BJ (cell line): ENCODE measurements around the gene ANKLE2. TPM values are rescaled to one million over a fixed set of nuclear protein-coding genes. Genes with fewer than 3 reads are reported as not detected.

Source experiments
- CTCF ChIA-PET: fragments of 350-600 bp; formaldehyde crosslinking; extraction: SDS; loops from one replicate; lab custom pipeline; 2021; ENCODE audit warnings: antibody characterized with exemption, inconsistent platforms; lab: Yijun Ruan, JAX
- POLR2A ChIA-PET: fragments of 300-600 bp; sonication (Branson Sonifier 250); formaldehyde crosslinking; extraction: SDS; loops from one replicate; lab custom pipeline; 2021; ENCODE audit warnings: antibody characterized with exemption; lab: Charles Lee
- DNase-seq: peaks from one replicate; pipeline ENCODE4 v3.0.0-alpha.2; 2011; ENCODE audit warnings: low read depth
- H3K27me3 ChIP-seq: 2 replicates; pipeline ENCODE4 v1.6.0; 2011; ENCODE audit warnings: low read length; ENCODE audit not compliant: control insufficient read depth, insufficient read depth
- H3K36me3 ChIP-seq: 2 replicates; pipeline ENCODE4 v1.5.1; 2011; ENCODE audit warnings: low read length; ENCODE audit not compliant: control insufficient read depth, insufficient read depth
- H3K4me3 ChIP-seq: 2 replicates; pipeline ENCODE4 v1.5.1; 2011; ENCODE audit warnings: low read depth, mild to moderate bottlenecking, control low read depth, low read length
- CTCF ChIP-seq: IDR thresholded peaks from 2 replicates; pipeline ENCODE4 v1.5.1; 2011; ENCODE audit warnings: low read depth, mild to moderate bottlenecking, control low read depth, inconsistent platforms, low read length, moderate library complexity; ENCODE audit not compliant: insufficient read depth
- polyA plus RNA-seq: library from polyadenylated mRNA; depleted of rRNA; stranded (reverse); fragments of >200 nt; gene quantifications from 2 replicates; pipeline ENCODE4 v1.2.3, GENCODE V29; 2011

The ANKLE2 gene
- polyA plus RNA-seq, 1 experiment: 119 TPM

- no peak for TF ChIP-seq CTCF
- no peak overlapping the region for H3K4me3 ChIP-seq
- no peaks in the 10 kb centered on the region for H3K27me3 ChIP-seq
- DNase-seq: no peak
- ChIA-PET CTCF (no interaction called here), POLR2A (no interaction called here)
- H3K36me3 ChIP-seq: peaks cover 38% of the 10 kb centered on the region
Measured at GRCh38 chr12:132726386-132726785, 35.2 kb downstream of the ANKLE2 start.

- TF ChIP-seq CTCF: no peak
- DNase-seq: no peak
- CTCF ChIA-PET: interaction anchor here (0.7 to 0.8 kb wide), 2 partner anchors 10 to 35 kb away, joined by 3 read pairs; no protein-coding TSS in a partner anchor
- H3K27me3 ChIP-seq: no peaks in the 10 kb centered on the region
- POLR2A ChIA-PET: no interaction called here
- H3K4me3 ChIP-seq: no peak overlapping the region
- peaks cover 42% of the 10 kb centered on the region for H3K36me3 ChIP-seq
Measured at GRCh38 chr12:132724506-132725241, 37.0 kb downstream of the ANKLE2 start.

GRCh38 chr12:132723764-132724140, 37.9 kb downstream of the ANKLE2 start:
- H3K4me3 ChIP-seq: no peak overlapping the region
- ChIA-PET POLR2A (no interaction called here), CTCF (interaction anchor here (0.7 to 0.8 kb wide), 2 partner anchors 11 to 36 kb away, joined by 3 read pairs; no protein-coding TSS in a partner anchor)
- no peaks in the 10 kb centered on the region for H3K27me3 ChIP-seq
- H3K36me3 ChIP-seq: peaks cover 44% of the 10 kb centered on the region
- TF ChIP-seq CTCF: no peak
- DNase-seq: no peak

- Histone ChIP-seq H3K36me3 (peaks cover 41% of the 10 kb centered on the region), H3K4me3 (no peak overlapping the region), H3K27me3 (no peaks in the 10 kb centered on the region)
- DNase-seq: no peak
- POLR2A ChIA-PET: no interaction called here
- CTCF ChIA-PET: no interaction called here
- TF ChIP-seq CTCF: no peak
Measured at GRCh38 chr12:132723015-132723763, 38.4 kb downstream of the ANKLE2 start.

GRCh38 chr12:132720606-132721345, 40.9 kb downstream of the ANKLE2 start:
- Histone ChIP-seq H3K4me3 (no peak overlapping the region), H3K36me3 (peaks cover 32% of the 10 kb centered on the region), H3K27me3 (no peaks in the 10 kb centered on the region)
- ChIA-PET POLR2A (no interaction called here), CTCF (no interaction called here)
- DNase-seq: no peak
- TF ChIP-seq CTCF: no peak
